SJSA1 (cell line): ENCODE data around the gene EDIL3. TPM values are rescaled to one million over a fixed set of nuclear protein-coding genes. Genes with fewer than 3 reads are reported as not detected.
A peak's percentile ranks its signal among the peaks of the same experiment; 100 is the strongest.

Experiments used
- DNase-seq, 2 experiments: peaks; one replicate each; pipeline ENCODE4 v3.0.0-alpha.2; 2015 to 2020; ENCODE audit warnings: low spot score in 2 of 2, low read depth in 1 of 2
- H3K27ac ChIP-seq: fragments of 250-450 bp; sonication (Bioruptor Pico); 2 replicates; pipeline ENCODE4 v1.5.1; 2020; ENCODE audit warnings: mild to moderate bottlenecking, moderate library complexity
- H3K27me3 ChIP-seq: fragments of 250-450 bp; sonication (Bioruptor Pico); replicated peaks from 2 replicates; pipeline ENCODE4 v1.5.1; 2020; ENCODE audit warnings: mild to moderate bottlenecking, moderate library complexity
- H3K36me3 ChIP-seq: fragments of 250-450 bp; sonication (Bioruptor Pico); 2 replicates; pipeline ENCODE4 v1.5.1; 2020; ENCODE audit warnings: mild to moderate bottlenecking
- H3K4me1 ChIP-seq: fragments of 250-450 bp; sonication (Bioruptor Pico); replicated peaks from 2 replicates; pipeline ENCODE4 v1.6.1; 2021; ENCODE audit warnings: mild to moderate bottlenecking
- H3K4me3 ChIP-seq: fragments of 250-450 bp; sonication (Bioruptor Pico); 2 replicates; pipeline ENCODE4 v1.5.1; 2020; ENCODE audit warnings: mild to moderate bottlenecking
- H3K9me3 ChIP-seq: fragments of 250-450 bp; sonication (Bioruptor Pico); replicated peaks from 2 replicates; pipeline ENCODE4 v1.5.1; 2020; ENCODE audit warnings: mild to moderate bottlenecking
- total RNA-seq: library from RNA; depleted of rRNA; stranded (reverse); fragments of >200 nt; shearing (Covaris generic); gene quantifications from 2 replicates; pipeline ENCODE4 v1.2.3, GENCODE V29; 2014; rRNA removed

EDIL3 gene
- total RNA-seq: 290 and 465 TPM in 2 replicates

- DNase-seq: peak; percentile 67 to 82
These were observed at the start of gene EDIL3 for GRCh38 chr5:84384604-84385575. Gene EDIL3, minus strand, starts transcription at chr5:84384880. Its CDS starts 506 bp downstream, at chr5:84384374.

GRCh38 chr5:84433461-84433860 is 48.8 kb upstream of the EDIL3 start:
- Histone ChIP-seq H3K27me3 (no peaks in the 10 kb centered on the region), H3K4me3 (no peak overlapping the region), H3K9me3 (no peaks in the 10 kb centered on the region), H3K36me3 (peaks cover 9% of the 10 kb centered on the region), H3K27ac (peak overlapping the region; percentile 2; the same call in 1 of the 2 replicates), H3K4me1 (peaks cover 51% of the 10 kb centered on the region)
- DNase-seq: peak in 1 of 2 experiments; percentile 49

More at GRCh38 chr5:84384604-84385575, at the start of gene EDIL3:
- H3K27ac ChIP-seq: peak within 1 kb of the TSS; percentile 88
- H3K9me3 ChIP-seq: no peaks in the 10 kb centered on the region
- peaks cover 17% of the 10 kb centered on the region for H3K36me3 ChIP-seq
- peak within 1 kb of the TSS; percentile 87 for H3K4me3 ChIP-seq
- H3K4me1 ChIP-seq: no peaks in the 10 kb centered on the region
- no peaks in the 10 kb centered on the region for H3K27me3 ChIP-seq

- Histone ChIP-seq H3K4me1 (peaks cover 27% of the 10 kb centered on the region), H3K4me3 (no peak overlapping the region), H3K9me3 (no peaks in the 10 kb centered on the region), H3K27me3 (no peaks in the 10 kb centered on the region), H3K36me3 (peaks cover 9% of the 10 kb centered on the region), H3K27ac (no peak overlapping the region)
- DNase-seq: no peak
These were observed 46.4 kb upstream of the EDIL3 start for GRCh38 chr5:84430863-84431663.

GRCh38 chr5:84430079-84430478 is 45.4 kb upstream of the EDIL3 start:
- Histone ChIP-seq H3K27ac (no peak overlapping the region), H3K4me1 (peaks cover 19% of the 10 kb centered on the region), H3K36me3 (peaks cover 9% of the 10 kb centered on the region), H3K27me3 (no peaks in the 10 kb centered on the region), H3K4me3 (no peak overlapping the region), H3K9me3 (no peaks in the 10 kb centered on the region)
- DNase-seq: no peak

GRCh38 chr5:84425365-84425881 is 40.7 kb upstream of the EDIL3 start:
- H3K4me1 ChIP-seq: no peaks in the 10 kb centered on the region

GRCh38 chr5:84419742-84420141 is 35.1 kb upstream of the EDIL3 start:
- no peak overlapping the region for H3K4me3 ChIP-seq
- no peaks in the 10 kb centered on the region for H3K27me3 ChIP-seq
- no peaks in the 10 kb centered on the region for H3K9me3 ChIP-seq
- H3K4me1 ChIP-seq: no peaks in the 10 kb centered on the region
- H3K36me3 ChIP-seq: no peaks in the 10 kb centered on the region
- no peak overlapping the region for H3K27ac ChIP-seq
- DNase-seq: no peak

More at GRCh38 chr5:84425365-84425881, 40.7 kb upstream of the EDIL3 start:
- H3K4me3 ChIP-seq: no peak overlapping the region
- H3K27me3 ChIP-seq: no peaks in the 10 kb centered on the region
- H3K9me3 ChIP-seq: no peaks in the 10 kb centered on the region
- H3K27ac ChIP-seq: no peak overlapping the region
- no peaks in the 10 kb centered on the region for H3K36me3 ChIP-seq
- DNase-seq: no peak

- no peaks in the 10 kb centered on the region for H3K4me1 ChIP-seq
- DNase-seq: no peak
These were observed 27.3 kb upstream of the EDIL3 start for GRCh38 chr5:84411832-84412605.

GRCh38 chr5:84406111-84406510 is 21.4 kb upstream of the EDIL3 start:
- Histone ChIP-seq H3K27ac (no peak overlapping the region), H3K36me3 (no peaks in the 10 kb centered on the region), H3K4me1 (peaks cover 8% of the 10 kb centered on the region), H3K4me3 (no peak overlapping the region), H3K27me3 (no peaks in the 10 kb centered on the region), H3K9me3 (no peaks in the 10 kb centered on the region)
- no peak for DNase-seq

More at GRCh38 chr5:84411832-84412605, 27.3 kb upstream of the EDIL3 start:
- H3K27ac ChIP-seq: no peak overlapping the region
- no peaks in the 10 kb centered on the region for H3K27me3 ChIP-seq
- H3K36me3 ChIP-seq: no peaks in the 10 kb centered on the region
- H3K9me3 ChIP-seq: no peaks in the 10 kb centered on the region
- H3K4me3 ChIP-seq: no peak overlapping the region

GRCh38 chr5:84403773-84404172 is 19.1 kb upstream of the EDIL3 start:
- peaks cover 8% of the 10 kb centered on the region for H3K4me1 ChIP-seq
- H3K36me3 ChIP-seq: no peaks in the 10 kb centered on the region
- H3K9me3 ChIP-seq: no peaks in the 10 kb centered on the region
- H3K27me3 ChIP-seq: no peaks in the 10 kb centered on the region
- H3K4me3 ChIP-seq: no peak overlapping the region
- peak; percentile 49 to 53 for DNase-seq
- H3K27ac ChIP-seq: no peak overlapping the region

- H3K36me3 ChIP-seq: no peaks in the 10 kb centered on the region
- H3K27ac ChIP-seq: no peak overlapping the region
- peaks cover 9% of the 10 kb centered on the region for H3K4me1 ChIP-seq
- no peak for DNase-seq
- no peaks in the 10 kb centered on the region for H3K27me3 ChIP-seq
- H3K9me3 ChIP-seq: no peaks in the 10 kb centered on the region
- no peak overlapping the region for H3K4me3 ChIP-seq
These were observed 12.7 kb upstream of the EDIL3 start for GRCh38 chr5:84397385-84397784.

- Histone ChIP-seq H3K4me1 (peaks cover 9% of the 10 kb centered on the region), H3K27me3 (no peaks in the 10 kb centered on the region), H3K27ac (no peak overlapping the region), H3K4me3 (no peak overlapping the region), H3K9me3 (no peaks in the 10 kb centered on the region), H3K36me3 (no peaks in the 10 kb centered on the region)
- peak; percentile 46 to 55 for DNase-seq
These were observed 9.3 kb upstream of the EDIL3 start for GRCh38 chr5:84393969-84394368.

GRCh38 chr5:84392836-84393235 is 8.2 kb upstream of the EDIL3 start:
- no peak for DNase-seq
- Histone ChIP-seq H3K9me3 (no peaks in the 10 kb centered on the region), H3K36me3 (no peaks in the 10 kb centered on the region), H3K4me3 (no peak overlapping the region), H3K4me1 (peaks cover 9% of the 10 kb centered on the region), H3K27me3 (no peaks in the 10 kb centered on the region), H3K27ac (no peak overlapping the region)

GRCh38 chr5:84385705-84386104 is 1.0 kb upstream of the EDIL3 start:
- no peaks in the 10 kb centered on the region for H3K4me1 ChIP-seq
- H3K36me3 ChIP-seq: peaks cover 17% of the 10 kb centered on the region
- no peaks in the 10 kb centered on the region for H3K27me3 ChIP-seq
- peak in 1 of 2 experiments; percentile 50 for DNase-seq
- H3K4me3 ChIP-seq: peak overlapping the region; percentile 87
- H3K9me3 ChIP-seq: no peaks in the 10 kb centered on the region
- H3K27ac ChIP-seq: peak overlapping the region; percentile 88
